GOT3 (cell line): ENCODE results near the gene ZG16.
"Not testable (repeated sequence)": the region's sequence is repeated elsewhere in the genome, so short reads cannot be mapped to it uniquely, and the experiment has no call there.

Source experiments
- DNase-seq: peaks from one replicate; lab custom pipeline; 2025; ENCODE audit warnings: mixed read lengths; lab: John Stamatoyannopoulos, UW

ZG16 gene

DNA sequence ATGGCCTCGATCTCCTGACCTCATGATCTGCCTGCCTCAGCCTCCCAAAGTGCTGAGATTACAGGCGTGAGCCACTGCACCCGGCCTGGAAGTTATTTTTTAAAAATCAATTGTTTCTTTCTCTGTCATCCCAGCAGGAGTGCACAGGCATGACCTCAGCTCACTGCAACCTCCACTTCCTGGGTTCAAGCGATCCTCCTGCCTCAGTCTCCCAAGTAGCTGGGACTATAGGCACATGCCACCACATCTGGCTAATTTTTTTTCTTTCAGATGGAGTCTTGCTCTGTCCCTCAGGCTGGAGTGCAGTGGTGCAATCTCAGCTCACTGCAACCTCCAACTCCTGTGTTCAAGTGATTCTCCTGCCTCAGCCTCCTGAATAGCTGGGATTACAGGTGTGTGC lies 9.1 kb downstream of the ZG16 start:
- not testable (repeated sequence) for DNase-seq

DNA sequence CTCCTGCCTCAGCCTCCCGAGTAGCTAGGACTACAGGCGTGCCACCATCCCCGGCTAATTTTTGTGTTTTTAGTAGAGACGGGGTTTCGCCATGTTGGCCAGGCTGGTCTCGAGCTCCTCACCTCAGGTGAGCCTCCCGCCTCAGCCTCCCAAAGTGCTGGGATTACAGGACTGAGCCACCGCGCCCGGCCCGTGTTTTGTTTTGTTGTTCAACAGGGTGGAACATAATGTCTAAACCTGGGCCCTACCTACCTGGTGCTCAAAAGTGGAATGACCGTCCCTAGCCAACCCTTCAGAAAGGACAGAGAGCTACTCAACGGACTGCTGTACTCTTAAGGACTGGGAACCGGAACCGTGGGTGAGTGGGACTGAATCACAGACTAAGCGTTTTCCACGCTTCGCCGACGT lies 11.7 kb downstream of the ZG16 start:
- DNase-seq = no peak

DNA sequence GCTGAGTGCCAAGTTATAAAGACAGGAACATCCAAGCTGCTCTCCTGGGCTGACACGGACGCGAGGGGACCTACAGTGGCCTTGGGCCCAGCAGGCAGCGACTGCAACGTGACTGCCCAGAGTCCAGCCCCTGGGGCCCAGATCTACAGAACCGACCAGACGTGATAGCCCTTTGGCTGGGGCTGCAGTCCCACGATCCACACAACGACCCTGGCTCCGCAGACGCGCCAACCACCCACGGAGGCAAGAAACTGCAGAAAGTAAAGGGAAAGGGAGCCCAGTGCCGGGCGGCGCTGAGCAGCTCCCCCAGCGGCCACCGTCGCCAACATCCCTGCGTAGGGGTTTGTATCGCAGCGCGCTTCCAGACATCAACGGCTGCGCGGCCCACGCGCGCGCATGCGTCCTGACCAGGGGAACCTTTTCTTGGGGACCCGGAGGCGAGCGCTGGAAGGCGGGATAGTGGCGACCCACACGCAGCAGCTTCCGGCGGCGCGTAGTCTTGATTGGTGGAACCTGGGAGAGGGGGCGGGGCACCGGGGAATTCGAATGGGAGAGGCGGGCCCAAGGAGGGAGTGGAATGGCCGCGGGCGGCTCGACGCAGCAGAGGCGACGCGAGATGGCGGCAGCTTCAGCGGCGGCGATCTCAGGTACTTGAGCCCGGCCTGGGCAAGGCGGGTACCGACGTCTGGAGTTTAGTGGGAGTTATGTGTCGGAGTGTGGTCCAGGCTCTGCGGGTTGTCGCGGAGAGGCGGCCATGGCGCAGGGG lies 12.3 kb downstream of the ZG16 start, which contains the start of gene KIF22:
Gene KIF22 (plus strand): TSS at position 569 of the 766 bp plus-strand sequence. CDS start 9 bp downstream, at position 578.
- peak; percentile 97 for DNase-seq

DNA sequence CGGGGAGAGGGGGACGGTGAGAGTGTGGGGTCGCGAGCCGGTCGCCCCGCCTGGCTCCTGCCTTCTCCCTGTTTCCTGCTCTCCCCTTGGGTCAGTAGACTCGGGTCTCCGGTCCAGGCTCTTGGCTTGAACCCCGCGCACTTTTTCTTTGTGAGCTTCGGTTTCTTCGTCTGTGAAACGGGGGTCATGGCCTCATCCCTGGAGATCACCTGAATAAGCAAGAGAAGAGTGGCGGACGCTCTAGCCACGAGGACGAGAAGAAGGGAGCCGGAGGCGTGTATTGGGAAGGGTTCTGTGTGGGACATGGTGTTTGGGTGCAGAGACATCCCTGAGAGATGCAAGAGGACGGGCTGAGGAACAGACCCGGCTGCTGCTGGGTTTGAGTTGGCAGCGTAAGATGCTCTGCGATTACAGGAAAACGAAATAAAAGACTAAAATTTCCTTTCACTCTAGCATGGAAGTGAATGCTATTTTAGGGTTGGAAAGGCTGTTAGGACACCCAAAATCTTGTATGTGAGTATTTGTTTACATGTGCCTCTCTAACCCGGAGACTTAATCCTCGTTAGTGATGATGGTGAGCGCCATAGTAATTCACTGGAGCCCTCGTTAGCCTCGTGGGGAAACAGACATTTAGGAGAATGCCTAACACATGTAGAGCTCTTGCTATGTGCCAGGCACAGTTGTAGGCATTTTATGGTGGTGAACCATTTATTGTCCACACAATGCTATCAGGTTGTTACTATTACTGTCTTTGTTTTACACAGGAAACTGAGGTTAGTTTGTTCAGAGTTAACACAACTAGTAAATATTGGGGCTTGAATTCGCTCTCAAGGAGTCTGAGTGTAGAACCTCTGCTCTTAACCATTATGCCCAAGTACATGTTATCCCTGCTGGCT lies 13.1 kb downstream of the ZG16 start:
- DNase-seq = no peak

DNA sequence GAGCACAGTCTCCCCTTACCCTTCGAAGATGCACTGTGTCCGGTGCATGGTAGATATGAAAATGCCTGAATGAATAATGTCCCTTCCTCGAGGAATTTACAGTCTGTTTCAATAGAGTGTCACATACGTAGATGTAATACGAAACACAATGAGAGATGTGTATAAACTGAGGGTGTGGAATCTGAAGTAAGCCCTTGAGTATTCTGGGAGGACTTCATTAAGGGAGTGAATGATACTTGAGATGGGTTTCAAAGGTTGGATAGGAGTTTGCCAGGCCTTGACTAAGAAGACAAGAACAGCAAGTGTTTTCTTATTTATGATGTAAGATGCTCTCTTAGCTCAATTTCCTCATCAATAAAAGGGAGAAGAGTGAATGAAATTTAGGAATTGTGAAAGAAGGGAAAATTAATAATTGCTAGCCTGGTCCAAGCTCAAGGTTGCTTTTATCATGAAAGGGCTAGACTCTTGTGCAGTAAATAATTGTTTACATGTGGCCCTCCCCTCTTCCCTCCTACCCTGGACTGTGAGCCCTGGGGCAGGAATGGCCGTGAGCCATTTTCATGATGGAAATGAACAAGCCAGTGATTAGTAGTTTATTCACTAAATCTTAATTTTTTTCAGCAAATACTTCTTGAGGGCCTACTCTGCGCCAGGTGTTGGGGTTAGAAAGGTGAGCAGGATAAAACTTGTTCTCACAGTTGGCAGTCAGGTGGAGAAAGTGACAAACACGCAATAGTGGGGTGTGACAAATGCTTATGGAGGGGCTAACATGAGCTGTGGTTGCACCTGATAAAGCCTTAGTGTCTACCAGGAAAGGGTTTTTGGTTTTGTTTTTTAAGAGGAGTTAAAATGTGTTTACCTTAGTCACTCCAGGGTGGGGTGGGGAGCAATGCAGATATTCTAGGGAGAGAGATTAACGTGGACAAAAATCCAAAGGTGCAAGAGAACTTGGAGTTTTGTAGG lies 14.1 kb downstream of the ZG16 start:
- no peak for DNase-seq

DNA sequence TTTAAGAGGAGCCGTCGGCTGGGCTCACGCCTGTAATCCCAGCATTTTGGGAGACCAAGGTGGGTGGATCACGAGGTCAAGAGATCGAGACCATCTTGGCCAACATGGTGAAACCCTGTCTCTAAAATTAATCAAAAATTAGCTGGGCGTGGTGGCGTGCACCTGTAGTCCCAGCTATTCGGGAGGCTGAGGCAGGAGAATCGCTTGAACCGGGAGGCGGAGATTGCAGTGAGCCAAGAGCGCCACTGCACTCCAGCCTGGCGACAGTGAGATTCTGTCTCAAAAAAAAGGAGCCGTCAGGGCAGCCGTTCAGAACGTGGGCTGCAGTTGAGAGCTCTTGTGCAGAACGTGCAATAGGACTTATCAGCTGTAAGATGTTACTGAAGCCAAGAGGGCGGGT lies 15.1 kb downstream of the ZG16 start:
- not testable (repeated sequence) for DNase-seq

DNA sequence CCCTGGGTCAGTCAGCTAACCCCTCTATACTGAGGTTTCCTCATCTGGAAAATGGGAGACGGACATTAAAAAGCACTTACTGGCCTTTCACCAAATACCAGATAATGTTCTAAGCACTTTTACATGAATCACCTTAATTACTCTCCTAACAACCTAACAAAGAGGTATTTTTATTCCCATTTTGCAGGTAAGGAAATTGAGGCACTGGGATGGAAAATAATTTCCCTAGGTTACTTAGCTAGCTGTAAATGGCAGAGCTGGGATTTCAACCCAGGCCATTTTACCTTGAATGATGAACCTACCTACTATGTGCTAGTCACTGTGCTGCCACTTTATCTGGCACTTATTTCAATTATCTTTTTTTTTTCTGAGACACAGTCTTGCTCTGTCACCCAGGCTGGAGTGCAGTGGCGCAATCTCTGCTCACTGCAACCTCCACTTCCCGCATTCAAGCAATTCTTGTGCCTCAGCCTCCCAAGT lies 16.2 kb downstream of the ZG16 start:
- no peak for DNase-seq

DNA sequence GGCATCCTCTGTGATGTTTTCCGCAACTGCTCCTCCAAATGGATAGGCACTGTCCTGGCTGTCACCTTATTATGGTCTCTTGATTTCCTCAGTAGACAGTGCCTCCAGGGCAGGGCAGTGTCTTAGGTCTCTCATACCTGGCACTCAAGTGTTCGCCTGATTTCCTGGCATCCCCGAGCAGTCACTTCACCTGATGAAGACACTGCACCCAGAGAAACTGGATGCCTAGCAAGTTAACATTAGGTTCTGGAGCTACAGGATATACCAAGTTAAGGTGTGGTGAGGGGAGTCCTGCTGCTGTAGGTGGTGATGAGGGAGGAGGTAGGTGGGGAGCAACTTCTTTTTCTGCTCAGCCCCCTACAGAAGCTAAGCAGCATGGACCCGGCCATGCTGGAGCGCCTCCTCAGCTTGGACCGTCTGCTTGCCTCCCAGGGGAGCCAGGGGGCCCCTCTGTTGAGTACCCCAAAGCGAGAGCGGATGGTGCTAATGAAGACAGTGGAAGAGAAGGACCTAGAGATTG lies 24.4 kb downstream of the ZG16 start:
- DNase-seq = no peak

DNA sequence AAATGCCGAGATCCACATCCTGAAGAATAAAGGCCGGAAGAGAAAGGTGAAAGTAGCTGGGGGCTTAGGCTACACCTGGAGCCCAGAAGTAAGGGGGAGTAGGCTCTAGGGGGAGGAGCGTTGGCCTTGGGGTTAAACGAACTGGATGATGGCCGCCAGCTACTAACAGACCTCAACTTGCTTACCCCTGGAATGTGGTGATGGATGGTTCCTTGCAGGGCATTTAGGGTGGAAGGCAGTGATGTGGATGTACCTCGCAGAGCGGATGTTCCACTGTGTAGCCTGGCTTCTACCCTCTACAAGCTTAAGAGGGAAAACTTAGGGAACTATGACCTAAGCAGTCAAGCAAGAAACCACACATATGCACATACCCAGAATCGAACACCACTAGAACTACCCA lies 26.0 kb downstream of the ZG16 start:
- DNase-seq = no peak

DNA sequence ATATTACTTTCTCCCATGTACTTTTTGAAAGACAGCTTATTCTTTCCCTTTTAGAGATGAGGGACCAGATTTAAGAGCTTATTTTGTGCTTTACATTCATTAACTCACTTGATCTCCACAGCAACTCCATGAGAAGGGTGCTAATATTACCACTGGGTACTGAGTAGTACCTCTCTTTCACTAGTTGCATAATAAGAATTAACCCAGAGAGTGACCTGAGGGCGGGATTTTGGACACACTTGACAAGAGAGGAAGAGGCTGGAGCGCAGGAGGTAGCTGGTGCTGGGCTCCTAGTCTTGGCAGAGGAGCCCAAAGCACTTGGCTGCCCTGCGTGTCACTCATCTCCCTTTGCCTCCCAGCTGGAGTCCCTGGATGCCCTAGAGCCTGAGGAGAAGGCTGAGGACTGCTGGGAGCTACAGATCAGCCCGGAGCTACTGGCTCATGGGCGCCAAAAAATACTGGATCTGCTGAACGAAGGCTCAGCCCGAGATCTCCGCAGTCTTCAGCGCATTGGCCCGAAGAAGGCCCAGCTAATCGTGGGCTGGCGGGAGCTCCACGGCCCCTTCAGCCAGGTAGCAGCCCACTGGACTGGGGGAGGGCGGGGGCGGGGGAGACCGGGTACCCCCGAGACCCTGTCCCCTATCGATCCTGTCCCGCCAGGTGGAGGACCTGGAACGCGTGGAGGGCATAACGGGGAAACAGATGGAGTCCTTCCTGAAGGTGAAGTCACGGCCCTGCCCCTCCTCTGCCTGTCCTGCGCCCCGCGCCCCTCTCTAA lies 26.6 kb downstream of the ZG16 start:
- no peak for DNase-seq

DNA sequence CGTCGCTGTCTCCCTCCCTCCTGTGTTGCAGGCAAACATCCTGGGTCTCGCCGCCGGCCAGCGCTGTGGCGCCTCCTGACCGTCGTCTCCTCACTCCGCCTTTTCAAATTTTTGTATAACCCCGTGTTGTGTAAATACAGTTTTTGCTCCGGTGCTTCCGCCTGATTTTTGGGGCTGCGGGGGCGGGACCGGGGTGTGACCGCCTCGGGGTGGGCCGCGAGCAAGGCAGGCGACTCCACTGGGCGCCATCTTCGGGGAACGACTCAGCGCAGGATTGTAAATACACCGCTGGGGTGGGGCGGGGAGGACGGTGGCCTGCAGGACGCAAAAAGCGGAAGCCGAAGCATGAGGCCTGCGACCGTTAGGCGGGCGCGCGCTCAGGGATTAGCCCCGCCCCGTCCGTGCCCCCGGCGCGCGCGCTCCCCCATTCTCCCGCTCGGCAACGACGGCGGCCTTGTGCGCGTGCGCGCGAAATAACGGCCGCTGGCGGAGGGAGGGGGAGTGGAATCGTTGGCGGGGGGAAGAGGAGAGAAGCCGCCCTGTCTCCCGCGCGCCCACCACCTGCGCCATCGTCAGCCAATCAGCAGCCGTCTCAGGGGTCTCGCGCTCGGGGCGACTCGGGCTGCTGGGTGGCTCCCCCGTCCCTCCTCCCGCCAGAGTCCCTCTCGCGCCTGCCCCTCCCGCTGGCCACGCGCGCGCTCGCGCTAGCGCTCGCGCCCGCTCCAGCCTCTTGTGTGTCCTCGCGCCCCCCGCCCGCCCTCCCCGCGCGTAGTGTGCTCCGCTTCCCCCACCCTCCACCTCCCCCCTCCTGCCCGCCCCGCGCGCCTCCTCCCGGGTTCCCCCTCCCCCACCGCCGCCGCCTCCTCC lies 27.4 kb downstream of the ZG16 start:
- peak; percentile 96 for DNase-seq

DNA sequence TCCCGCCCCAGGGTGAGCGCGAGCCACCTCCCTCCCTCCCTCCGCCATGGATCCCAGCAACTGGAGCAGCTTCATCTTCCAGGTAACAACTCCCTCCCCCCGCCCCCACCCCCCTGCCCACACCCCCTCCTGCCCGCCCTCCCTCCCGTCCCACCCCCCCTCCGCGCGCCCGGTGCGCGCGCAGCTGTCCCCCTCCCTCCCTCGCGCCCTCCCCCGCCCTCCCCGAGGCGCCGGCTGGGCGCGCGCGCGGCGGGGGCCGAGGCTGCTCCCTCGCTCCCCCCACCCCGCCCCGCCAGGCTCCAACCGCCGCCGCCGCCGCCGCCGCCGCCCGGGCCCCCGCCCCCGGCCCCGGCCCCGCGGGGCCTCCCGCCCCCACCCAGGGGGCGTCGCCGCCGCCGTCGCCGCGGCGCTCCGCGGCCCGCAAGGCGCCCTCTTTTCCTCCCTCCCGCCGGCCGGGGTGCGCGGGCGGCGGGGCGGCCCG lies 28.1 kb downstream of the ZG16 start, which contains the start of gene MAZ:
Gene MAZ (plus strand): TSS at position 431 of the 481 bp plus-strand sequence. CDS start 173 bp downstream, outside the sequence.
- DNase-seq = no peak

DNA sequence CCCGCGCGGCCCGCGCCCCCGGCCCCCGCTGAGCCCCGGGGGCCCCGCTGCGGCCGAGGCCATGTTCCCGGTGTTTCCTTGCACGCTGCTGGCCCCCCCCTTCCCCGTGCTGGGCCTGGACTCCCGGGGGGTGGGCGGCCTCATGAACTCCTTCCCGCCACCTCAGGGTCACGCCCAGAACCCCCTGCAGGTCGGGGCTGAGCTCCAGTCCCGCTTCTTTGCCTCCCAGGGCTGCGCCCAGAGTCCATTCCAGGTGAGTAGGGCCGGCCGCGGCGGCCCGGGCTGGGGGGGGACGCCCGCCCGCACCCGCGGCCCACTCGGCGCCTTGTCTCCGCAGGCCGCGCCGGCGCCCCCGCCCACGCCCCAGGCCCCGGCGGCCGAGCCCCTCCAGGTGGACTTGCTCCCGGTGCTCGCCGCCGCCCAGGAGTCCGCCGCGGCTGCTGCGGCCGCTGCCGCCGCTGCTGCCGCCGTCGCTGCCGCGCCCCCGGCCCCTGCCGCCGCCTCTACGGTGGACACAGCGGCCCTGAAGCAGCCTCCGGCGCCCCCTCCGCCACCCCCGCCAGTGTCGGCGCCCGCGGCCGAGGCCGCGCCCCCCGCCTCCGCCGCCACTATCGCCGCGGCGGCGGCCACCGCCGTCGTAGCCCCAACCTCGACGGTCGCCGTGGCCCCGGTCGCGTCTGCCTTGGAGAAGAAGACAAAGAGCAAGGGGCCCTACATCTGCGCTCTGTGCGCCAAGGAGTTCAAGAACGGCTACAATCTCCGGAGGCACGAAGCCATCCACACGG lies 28.8 kb downstream of the ZG16 start:
- DNase-seq = no peak

DNA sequence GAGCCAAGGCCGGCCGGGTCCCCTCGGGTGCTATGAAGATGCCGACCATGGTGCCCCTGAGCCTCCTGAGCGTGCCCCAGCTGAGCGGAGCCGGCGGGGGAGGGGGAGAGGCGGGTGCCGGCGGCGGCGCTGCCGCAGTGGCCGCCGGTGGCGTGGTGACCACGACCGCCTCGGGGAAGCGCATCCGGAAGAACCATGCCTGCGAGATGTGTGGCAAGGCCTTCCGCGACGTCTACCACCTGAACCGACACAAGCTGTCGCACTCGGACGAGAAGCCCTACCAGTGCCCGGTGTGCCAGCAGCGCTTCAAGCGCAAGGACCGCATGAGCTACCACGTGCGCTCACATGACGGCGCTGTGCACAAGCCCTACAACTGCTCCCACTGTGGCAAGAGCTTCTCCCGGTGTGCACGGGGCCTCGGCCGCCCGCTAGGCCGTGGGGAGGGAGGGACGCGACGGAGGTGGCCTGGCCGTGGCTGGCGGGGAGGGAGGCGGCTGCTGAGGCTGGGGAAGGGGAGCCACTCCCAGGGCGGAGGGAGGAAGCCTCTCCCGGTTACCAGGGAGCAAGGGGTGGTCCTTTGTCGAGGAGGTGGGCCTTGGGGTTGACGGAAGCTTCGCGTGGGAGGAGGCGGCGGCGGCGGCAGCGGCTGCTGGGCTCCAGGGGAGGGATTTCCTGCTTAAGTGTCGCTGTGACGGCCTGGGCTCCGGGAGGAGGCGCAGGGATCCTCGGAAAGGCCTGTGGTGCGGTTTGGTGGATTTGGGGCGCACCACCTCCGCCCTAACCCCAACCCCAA lies 29.6 kb downstream of the ZG16 start:
- DNase-seq = peak; percentile 85

DNA sequence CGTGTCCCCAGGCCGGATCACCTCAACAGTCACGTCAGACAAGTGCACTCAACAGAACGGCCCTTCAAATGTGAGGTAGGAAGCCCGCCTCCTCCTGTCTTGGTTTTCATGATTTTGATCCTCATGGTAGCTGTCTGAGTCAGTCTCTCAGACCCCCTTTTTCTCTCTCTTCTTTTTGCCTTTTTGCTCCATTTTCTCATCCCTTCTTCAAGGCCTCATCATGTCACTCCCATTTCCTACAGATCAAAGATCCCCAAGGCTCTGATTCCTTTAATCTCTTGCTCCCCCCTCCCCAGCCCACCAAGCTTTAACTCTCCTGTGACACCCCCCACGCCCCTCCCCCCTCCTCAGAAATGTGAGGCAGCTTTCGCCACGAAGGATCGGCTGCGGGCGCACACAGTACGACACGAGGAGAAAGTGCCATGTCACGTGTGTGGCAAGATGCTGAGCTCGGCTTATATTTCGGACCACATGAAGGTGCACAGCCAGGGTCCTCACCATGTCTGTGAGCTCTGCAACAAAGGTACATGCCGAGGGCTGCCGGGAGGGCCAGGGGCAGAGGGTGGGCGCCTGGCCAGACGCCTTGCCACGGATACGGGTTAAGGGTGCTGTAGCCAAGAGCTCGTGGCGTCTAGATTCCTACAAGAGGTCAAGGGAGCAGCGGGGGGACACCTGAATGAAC lies 30.3 kb downstream of the ZG16 start:
- DNase-seq = no peak

DNA sequence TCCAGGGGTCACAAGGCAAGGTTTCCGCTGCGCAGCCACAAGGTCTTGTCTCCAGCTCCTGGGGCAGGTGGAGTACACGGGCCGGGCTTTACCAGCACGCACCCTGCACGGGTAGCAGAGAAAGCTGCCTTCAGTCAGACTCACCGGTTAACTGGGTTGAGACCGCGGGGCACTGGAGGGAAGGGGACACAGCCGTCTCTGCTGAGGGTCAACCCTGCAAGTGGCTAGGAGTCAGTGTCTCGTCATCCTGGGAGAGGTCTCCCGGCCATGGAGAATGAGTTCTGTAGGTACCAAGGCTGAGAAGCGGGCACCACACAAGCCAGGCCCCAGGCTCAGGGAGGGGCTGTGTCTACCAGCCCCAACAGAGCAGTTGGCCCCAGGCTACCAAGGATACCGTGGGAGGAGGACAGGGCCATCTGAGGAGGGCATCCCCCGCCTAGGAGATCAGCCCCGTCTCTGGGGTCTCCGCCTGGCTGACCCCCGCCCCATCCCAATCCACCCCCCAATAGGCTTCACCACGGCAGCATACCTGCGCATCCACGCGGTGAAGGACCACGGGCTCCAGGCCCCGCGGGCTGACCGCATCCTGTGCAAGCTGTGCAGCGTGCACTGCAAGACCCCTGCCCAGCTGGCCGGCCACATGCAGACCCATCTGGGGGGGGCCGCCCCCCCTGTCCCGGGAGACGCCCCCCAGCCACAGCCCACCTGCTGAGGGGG lies 31.1 kb downstream of the ZG16 start:
- no peak for DNase-seq
